A673 (cell line): ENCODE results near the gene CILP. TPM values are rescaled to one million over a fixed set of nuclear protein-coding genes. Genes with fewer than 3 reads are reported as not detected.

Experiments
- BruUV-seq: library from RNA; stranded (reverse); fragments of 400-500 nt; replicated peaks from 2 replicates; lab custom pipeline; 2021; lab: Mats Ljungman, UMichigan
- CTCF ChIA-PET: fragments of 300-600 bp; sonication (Branson Sonifier 250); formaldehyde crosslinking; loops from one replicate; lab custom pipeline; 2022; ENCODE audit warnings: antibody characterized with exemption; lab: Charles Lee
- POLR2A ChIA-PET: fragments of 300-600 bp; sonication (Branson Sonifier 250); formaldehyde crosslinking; loops from one replicate; lab custom pipeline; 2022; ENCODE audit warnings: antibody characterized with exemption; ENCODE audit not compliant: low non-redundant PET; lab: Charles Lee
- DNase-seq: peaks from one replicate; pipeline ENCODE4 v3.0.0-alpha.2; 2015; ENCODE audit warnings: low spot score
- H3K27ac ChIP-seq: fragments of 200-600 bp; sonication (generic); 2 replicates; pipeline ENCODE4 v1.5.1; 2016; ENCODE audit warnings: mixed run types, low read depth, mild to moderate bottlenecking, mixed read lengths, antibody characterized with exemption, low read length; ENCODE audit not compliant: poor library complexity, severe bottlenecking
- H3K27me3 ChIP-seq: fragments of 200-600 bp; sonication (generic); replicated peaks from 2 replicates; pipeline ENCODE4 v1.6.1; 2017; ENCODE audit warnings: mixed run types, low read depth, mild to moderate bottlenecking, mixed read lengths, antibody characterized with exemption, low read length; ENCODE audit not compliant: insufficient read depth, poor library complexity
- H3K36me3 ChIP-seq: fragments of 200-600 bp; sonication (generic); 2 replicates; pipeline ENCODE4 v1.6.1; 2016; ENCODE audit warnings: mixed run types, mild to moderate bottlenecking, mixed read lengths, antibody characterized with exemption, low read length; ENCODE audit not compliant: insufficient read depth, poor library complexity, severe bottlenecking
- H3K4me1 ChIP-seq: fragments of 200-600 bp; sonication (generic); 2 replicates; pipeline ENCODE4 v1.6.1; 2017; ENCODE audit warnings: mixed run types, mild to moderate bottlenecking, mixed read lengths, antibody characterized with exemption, low read length; ENCODE audit not compliant: insufficient read depth, poor library complexity, severe bottlenecking
- H3K4me3 ChIP-seq: fragments of 200-600 bp; sonication (generic); 2 replicates; pipeline ENCODE4 v1.5.1; 2016; ENCODE audit warnings: low read depth, mixed run types, mild to moderate bottlenecking, mixed read lengths, low read length; ENCODE audit not compliant: poor library complexity, severe bottlenecking
- H3K9me3 ChIP-seq: fragments of 200-600 bp; sonication (generic); 2 replicates; pipeline ENCODE4 v1.6.1; 2016; ENCODE audit warnings: mixed run types, low read depth, mild to moderate bottlenecking, mixed read lengths, antibody characterized with exemption, low read length; ENCODE audit not compliant: poor library complexity, severe bottlenecking
- EZH2 ChIP-seq: fragments of 200-600 bp; sonication (generic); IDR thresholded peaks from 2 replicates; pipeline ENCODE4 v1.6.1; 2017; ENCODE audit warnings: borderline replicate concordance, low read depth, mild to moderate bottlenecking, mixed read lengths, antibody characterized with exemption, low read length; ENCODE audit not compliant: poor library complexity, severe bottlenecking
- intact Hi-C: fragments of 100-400 bp; cut with micrococcal nuclease; formaldehyde crosslinking; loops from one replicate; pipeline ENCODE4 v1.10.0; 2022; ENCODE audit not compliant: unreplicated experiment
- total RNA-seq: library from RNA; stranded (reverse); gene quantifications from 2 replicates; pipeline ENCODE4 v1.2.3, GENCODE V29; 2021
- TF ChIP-seq, protein P1 (sequence below): fragments of 300-800, 200-600 bp; sonication (generic); conservative IDR thresholded peaks from 2 replicates; pipeline ENCODE4 v1.5.1; 2017; ENCODE audit warnings: low read depth, mild to moderate bottlenecking, antibody characterized with exemption, low read length, moderate library complexity, mixed read lengths

The CILP gene
- total RNA-seq, 1 experiment from 2014 or later = 0.04 TPM

DNA sequence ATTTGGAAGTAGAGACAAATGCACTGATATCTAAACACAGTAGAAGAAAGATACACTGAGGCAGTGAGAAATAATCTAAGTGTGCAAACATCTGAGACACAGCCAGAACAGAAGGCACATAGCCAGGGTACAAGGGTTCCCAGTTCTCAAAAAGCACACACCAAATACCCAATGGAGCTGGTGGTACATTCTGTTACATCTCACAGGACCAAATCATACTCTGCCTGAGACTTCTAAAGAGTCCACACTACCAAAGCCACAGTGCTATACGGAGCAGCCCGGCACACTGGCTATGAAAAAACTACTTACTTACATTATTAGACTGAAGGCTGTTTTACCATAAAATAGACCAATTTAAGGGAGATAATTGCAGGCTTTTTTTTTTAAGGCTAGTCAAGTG lies 45.4 kb downstream of the CILP start:
- Histone ChIP-seq H3K36me3 (peaks cover 51% of the 10 kb centered on the region), H3K4me1 (no peaks in the 10 kb centered on the region), H3K4me3 (no peak overlapping the region), H3K27ac (no peak overlapping the region), H3K9me3 (no peaks in the 10 kb centered on the region), H3K27me3 (no peaks in the 10 kb centered on the region)
- TF ChIP-seq, protein P1, sequence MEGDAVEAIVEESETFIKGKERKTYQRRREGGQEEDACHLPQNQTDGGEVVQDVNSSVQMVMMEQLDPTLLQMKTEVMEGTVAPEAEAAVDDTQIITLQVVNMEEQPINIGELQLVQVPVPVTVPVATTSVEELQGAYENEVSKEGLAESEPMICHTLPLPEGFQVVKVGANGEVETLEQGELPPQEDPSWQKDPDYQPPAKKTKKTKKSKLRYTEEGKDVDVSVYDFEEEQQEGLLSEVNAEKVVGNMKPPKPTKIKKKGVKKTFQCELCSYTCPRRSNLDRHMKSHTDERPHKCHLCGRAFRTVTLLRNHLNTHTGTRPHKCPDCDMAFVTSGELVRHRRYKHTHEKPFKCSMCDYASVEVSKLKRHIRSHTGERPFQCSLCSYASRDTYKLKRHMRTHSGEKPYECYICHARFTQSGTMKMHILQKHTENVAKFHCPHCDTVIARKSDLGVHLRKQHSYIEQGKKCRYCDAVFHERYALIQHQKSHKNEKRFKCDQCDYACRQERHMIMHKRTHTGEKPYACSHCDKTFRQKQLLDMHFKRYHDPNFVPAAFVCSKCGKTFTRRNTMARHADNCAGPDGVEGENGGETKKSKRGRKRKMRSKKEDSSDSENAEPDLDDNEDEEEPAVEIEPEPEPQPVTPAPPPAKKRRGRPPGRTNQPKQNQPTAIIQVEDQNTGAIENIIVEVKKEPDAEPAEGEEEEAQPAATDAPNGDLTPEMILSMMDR = no peak
- TF ChIP-seq EZH2 = no peak
- no peak for DNase-seq
- ChIA-PET POLR2A (no interaction called here), CTCF (no interaction called here)
- BruUV-seq = no TSS peak
- intact Hi-C loops = no loop called here

DNA sequence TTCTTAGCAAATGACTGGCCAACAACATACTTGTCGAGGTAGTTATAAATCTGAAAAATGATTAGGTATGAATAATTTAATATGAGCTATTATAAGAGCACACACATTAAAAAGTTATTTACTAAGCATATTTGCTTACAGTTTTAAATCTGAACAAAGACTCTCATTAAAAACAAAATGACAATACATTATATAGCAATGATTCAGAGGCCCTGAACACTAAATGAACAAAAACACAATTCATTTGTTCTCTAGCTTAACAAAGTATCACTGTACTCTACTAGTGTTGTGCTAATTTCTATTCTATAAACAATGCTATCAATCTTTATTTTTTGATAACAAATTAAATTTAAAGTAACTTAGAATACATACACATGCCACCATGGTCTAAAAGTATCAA lies 47.1 kb downstream of the CILP start:
- H3K9me3 ChIP-seq = no peaks in the 10 kb centered on the region
- POLR2A ChIA-PET = no interaction called here
- TF ChIP-seq, protein P1 = no peak
- no peak for TF ChIP-seq EZH2
- no peak overlapping the region for H3K27ac ChIP-seq
- CTCF ChIA-PET = no interaction called here
- H3K36me3 ChIP-seq = peaks cover 44% of the 10 kb centered on the region
- intact Hi-C loops = no loop called here
- H3K27me3 ChIP-seq = no peaks in the 10 kb centered on the region
- H3K4me1 ChIP-seq = no peaks in the 10 kb centered on the region
- no TSS peak for BruUV-seq
- DNase-seq = no peak
- no peak overlapping the region for H3K4me3 ChIP-seq

DNA sequence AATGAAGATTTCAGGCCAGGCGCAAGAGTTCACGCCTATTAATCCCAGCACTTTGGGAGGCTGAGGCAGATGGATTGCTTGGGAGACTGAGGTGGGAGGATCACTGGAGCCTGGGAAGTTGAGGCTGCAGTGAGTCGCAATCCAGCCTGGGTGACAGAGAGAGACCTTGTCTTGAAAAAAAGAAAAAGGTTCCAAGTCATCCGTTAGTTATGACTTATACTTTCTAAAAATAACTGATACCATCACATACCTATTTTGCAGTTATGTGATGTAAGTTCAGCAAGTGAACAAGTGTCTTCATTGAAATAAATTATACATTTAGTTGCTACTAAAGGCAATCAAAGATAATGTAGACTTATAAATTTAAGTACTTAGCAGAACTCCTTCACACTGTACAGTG lies 48.2 kb downstream of the CILP start:
- no peak overlapping the region for H3K27ac ChIP-seq
- no peak for TF ChIP-seq EZH2
- TF ChIP-seq, protein P1 = no peak
- no peaks in the 10 kb centered on the region for H3K27me3 ChIP-seq
- ChIA-PET CTCF (no interaction called here), POLR2A (no interaction called here)
- H3K9me3 ChIP-seq = no peaks in the 10 kb centered on the region
- intact Hi-C loops = no loop called here
- DNase-seq = no peak
- H3K36me3 ChIP-seq = peaks cover 53% of the 10 kb centered on the region
- no TSS peak for BruUV-seq
- H3K4me1 ChIP-seq = no peaks in the 10 kb centered on the region
- H3K4me3 ChIP-seq = no peak overlapping the region
